ENCODE measurements around the gene CRCP.

DNA sequence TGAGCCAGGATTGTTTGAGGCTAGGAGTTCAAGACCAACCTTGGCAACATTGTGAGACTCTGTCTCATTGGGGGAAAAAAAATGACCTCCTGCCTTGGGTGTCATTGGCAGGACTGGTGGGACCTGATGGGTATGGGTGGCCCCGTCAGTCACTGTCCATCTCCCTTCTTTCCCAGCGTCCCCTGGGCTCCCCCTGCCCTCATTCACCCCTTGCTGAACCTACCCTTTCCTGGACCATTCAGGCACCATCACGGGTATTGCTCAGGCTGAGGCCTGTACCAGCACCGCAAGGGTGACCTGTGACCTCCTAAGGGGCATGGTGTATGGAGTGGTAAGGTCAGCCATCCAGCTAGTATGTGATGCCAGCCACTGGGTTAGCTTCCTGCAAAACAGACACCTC, 19.6 kb upstream of the CRCP start:
- no peak for TF ChIP-seq POLR2A (IDR thresholded peaks at IDR 0.05; ENCODE audit: extremely low read depth, insufficient read length)
- TF ChIP-seq, protein P1, sequence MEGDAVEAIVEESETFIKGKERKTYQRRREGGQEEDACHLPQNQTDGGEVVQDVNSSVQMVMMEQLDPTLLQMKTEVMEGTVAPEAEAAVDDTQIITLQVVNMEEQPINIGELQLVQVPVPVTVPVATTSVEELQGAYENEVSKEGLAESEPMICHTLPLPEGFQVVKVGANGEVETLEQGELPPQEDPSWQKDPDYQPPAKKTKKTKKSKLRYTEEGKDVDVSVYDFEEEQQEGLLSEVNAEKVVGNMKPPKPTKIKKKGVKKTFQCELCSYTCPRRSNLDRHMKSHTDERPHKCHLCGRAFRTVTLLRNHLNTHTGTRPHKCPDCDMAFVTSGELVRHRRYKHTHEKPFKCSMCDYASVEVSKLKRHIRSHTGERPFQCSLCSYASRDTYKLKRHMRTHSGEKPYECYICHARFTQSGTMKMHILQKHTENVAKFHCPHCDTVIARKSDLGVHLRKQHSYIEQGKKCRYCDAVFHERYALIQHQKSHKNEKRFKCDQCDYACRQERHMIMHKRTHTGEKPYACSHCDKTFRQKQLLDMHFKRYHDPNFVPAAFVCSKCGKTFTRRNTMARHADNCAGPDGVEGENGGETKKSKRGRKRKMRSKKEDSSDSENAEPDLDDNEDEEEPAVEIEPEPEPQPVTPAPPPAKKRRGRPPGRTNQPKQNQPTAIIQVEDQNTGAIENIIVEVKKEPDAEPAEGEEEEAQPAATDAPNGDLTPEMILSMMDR (IDR thresholded peaks at IDR 0.05; ENCODE audit: low read depth, low read length): no peak
- TF ChIP-seq, protein P2, sequence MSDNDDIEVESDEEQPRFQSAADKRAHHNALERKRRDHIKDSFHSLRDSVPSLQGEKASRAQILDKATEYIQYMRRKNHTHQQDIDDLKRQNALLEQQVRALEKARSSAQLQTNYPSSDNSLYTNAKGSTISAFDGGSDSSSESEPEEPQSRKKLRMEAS (IDR thresholded peaks at IDR 0.05; ENCODE audit: low read depth, low read length): no peak

Measured in NB4 (cell line).